Measurements from ENCODE around the gene PTGER2.

Gene PTGER2

DNA sequence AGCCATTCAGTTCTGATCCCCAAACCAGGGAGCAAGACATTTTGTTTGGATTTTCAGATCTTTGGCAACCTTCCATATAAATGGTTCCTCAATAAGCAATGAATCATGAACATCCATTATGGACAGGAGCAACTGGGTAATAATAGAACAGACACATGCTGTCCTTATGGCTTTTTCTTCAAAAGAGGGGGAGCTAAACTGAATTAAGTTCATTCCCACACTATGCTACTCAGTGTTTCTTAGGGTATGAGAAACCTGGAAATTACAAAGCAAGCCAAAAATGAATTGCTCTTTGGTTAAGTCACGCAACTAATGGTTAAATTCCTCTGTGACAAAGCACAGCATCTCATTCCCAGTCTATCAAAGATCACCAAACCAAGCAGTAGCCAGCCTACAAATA, 51.0 kb downstream of the PTGER2 start:
- no peak overlapping the region for H3K4me3 ChIP-seq (ENCODE audit: low read depth, low read length)
- TF ChIP-seq, protein P1, sequence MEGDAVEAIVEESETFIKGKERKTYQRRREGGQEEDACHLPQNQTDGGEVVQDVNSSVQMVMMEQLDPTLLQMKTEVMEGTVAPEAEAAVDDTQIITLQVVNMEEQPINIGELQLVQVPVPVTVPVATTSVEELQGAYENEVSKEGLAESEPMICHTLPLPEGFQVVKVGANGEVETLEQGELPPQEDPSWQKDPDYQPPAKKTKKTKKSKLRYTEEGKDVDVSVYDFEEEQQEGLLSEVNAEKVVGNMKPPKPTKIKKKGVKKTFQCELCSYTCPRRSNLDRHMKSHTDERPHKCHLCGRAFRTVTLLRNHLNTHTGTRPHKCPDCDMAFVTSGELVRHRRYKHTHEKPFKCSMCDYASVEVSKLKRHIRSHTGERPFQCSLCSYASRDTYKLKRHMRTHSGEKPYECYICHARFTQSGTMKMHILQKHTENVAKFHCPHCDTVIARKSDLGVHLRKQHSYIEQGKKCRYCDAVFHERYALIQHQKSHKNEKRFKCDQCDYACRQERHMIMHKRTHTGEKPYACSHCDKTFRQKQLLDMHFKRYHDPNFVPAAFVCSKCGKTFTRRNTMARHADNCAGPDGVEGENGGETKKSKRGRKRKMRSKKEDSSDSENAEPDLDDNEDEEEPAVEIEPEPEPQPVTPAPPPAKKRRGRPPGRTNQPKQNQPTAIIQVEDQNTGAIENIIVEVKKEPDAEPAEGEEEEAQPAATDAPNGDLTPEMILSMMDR (IDR thresholded peaks at IDR 0.05; ENCODE audit: borderline replicate concordance, insufficient read depth, low read depth, low read length) = no peak

DNA sequence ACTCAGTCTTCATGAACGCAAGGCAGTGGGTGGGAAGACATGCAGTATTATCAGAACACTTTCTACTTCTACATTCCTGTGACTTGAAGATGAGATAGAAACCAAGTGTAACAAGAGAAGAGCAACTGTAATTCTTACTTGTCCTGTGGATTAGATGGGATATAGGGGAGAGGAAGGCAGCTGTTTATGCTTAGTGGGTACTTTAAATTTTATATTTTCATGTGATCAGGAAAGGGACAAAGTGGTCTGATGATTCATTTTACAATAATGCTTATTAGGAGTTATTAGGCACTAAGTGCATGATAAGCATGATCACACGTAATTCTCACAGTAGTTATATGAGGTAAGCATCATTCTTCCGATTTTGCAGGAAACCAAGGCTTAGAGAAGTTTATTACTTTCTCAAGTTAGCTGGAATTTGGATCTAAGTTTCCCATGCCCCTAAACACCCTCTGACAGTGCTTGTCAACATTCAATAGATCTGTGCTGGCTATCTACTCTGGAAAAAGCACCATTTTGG, 52.7 kb downstream of the PTGER2 start:
- no peak overlapping the region for H3K4me3 ChIP-seq (ENCODE audit: low read depth, low read length)
- TF ChIP-seq, protein P1 (IDR thresholded peaks at IDR 0.05; ENCODE audit: borderline replicate concordance, insufficient read depth, low read depth, low read length) = no peak

DNA sequence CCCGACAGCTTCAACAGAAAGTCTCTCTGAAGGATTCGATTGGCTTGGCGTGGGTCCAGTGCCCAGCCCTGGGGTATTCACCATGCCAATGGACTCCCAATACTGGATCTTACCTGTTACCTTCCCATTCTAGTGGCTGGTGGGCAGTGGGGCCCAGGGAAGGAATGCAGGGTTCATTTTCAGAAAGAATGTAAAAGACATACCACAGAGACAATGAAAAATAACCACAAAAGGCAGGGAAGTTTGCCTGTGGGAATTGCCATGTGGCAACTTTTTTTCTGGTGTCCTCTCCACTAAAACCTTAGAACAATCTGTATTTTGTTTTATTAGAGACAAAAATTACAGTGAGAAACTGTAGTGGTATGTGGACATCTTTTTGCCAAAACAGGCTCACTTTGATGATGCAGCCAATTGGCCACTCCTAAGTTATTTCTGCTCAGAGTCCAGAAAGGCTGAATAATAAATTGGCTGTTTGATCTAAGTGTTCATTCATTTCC, 55.2 kb downstream of the PTGER2 start:
- TF ChIP-seq, protein P1 (IDR thresholded peaks at IDR 0.05; ENCODE audit: borderline replicate concordance, insufficient read depth, low read depth, low read length) = no peak
- H3K4me3 ChIP-seq (ENCODE audit: low read depth, low read length) = no peak overlapping the region

DNA sequence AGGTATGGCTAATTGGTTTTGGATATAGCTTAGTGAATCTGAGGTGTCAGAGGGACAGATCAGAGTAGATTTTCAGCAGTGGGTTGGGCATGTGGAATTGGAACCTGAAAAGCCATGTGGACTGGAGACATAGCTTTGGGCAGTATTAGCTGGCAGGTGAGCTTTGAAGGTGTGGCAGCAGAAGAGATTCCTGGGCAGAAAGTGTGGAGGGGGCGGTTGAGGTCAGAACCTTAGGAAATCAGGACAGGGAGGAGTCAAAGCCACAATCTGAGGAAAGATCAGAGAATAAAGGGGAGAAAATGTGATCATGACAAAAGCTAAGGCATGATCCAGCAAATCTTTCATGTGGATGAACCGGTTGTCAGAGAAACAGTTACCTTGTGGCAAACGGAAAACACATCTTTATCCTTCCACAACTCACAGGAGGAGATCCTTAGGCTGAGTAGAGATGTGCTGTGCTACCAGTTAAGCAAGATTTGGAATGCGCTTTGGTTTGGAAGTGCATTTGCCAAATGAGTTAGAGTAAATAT, 56.4 kb downstream of the PTGER2 start:
- H3K4me3 ChIP-seq (ENCODE audit: low read depth, low read length) = no peak overlapping the region
- TF ChIP-seq, protein P1 (IDR thresholded peaks at IDR 0.05; ENCODE audit: borderline replicate concordance, insufficient read depth, low read depth, low read length) = no peak

DNA sequence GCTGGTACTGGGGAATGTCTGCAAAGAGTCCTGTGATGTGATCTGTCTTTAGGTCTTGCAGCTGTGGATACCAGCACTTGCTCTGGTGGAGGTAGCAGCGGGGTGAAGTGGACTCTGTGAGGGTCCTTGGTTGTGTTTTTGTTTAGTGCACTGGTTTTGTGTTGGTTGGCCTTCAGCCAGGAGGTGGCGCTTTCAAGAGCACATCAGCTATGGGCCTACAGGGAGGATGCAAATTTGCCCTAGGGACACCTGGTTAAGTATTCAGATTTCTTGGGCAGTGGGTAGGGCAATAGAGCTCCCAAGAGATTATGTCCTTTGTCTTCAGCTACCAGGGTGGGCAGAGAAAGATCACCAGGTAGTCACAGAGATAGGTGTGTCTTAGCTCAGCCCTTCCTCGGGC, 63.8 kb downstream of the PTGER2 start:
- H3K4me3 ChIP-seq (ENCODE audit: low read depth, low read length) = no peak overlapping the region
- TF ChIP-seq, protein P1 (IDR thresholded peaks at IDR 0.05; ENCODE audit: borderline replicate concordance, insufficient read depth, low read depth, low read length) = no peak

Data from GM12875 (cell line).